Left renal pelvis (tissue), 4 donors: ENCODE measurements around the gene ZNF689. TPM values are rescaled to one million over a fixed set of nuclear protein-coding genes. Genes with fewer than 3 reads are reported as not detected.
A peak's percentile ranks its signal among the peaks of the same experiment; 100 is the strongest.

ENCODE experiments used
- DNase-seq, 4 donors: peaks; one replicate each; pipeline ENCODE4 v3.0.0-alpha.2; 2013; ENCODE audit warnings: low read depth in 4 of 4, low spot score in 3 of 4
- polyA plus RNA-seq, 4 donors: library from polyadenylated mRNA; unstranded; fragments of 120-200 nt; gene quantifications; one replicate each; pipeline ENCODE4 v1.2.1, GENCODE V29; 2013; ENCODE audit not compliant: insufficient read length in 4 of 4

Gene ZNF689
- polyA plus RNA-seq, 4 donors: 10.6 to 14.6 (median 13.2) TPM

- no peak for DNase-seq
Observed at GRCh38 chr16:30566531-30566930, 43.7 kb downstream of the ZNF689 start.

DNA sequence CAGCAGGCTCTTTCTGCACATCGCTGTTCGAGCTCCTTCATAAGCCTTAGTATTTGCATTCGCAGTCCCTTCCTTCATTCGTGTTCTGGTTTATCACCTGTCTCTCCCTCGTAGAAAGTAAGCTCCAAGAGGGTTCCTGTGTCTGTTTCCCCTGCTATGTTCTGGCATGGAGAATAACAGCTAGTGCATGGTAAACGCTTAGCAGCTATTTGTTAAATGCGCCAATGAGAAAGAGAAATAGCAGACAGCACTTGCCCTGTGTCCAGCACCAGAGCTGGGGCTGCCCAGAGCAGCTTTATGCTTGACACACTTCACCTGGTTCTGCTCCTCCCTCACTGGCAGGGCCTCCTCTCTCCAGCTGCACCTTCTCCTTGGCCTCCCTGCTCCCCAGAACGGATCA, 44.2 kb downstream of the ZNF689 start:
- DNase-seq: no peak

- no peak for DNase-seq
Observed at GRCh38 chr16:30565526-30565925, 44.7 kb downstream of the ZNF689 start.

- no peak for DNase-seq
Observed at GRCh38 chr16:30562021-30562420, 48.2 kb downstream of the ZNF689 start.

- no peak for DNase-seq
Observed at GRCh38 chr16:30561089-30561816, 48.9 kb downstream of the ZNF689 start.

- no peak for DNase-seq
Observed at GRCh38 chr16:30559690-30560089, 50.5 kb downstream of the ZNF689 start.

- no peak for DNase-seq
Observed at GRCh38 chr16:30558789-30559377, 51.3 kb downstream of the ZNF689 start.

- peak; percentile 86 to 96 (median 94) for DNase-seq
Observed at GRCh38 chr16:30557957-30558788, 52.0 kb downstream of the ZNF689 start, which contains the start of gene ZNF764. TSS of gene ZNF764 (minus strand) at chr16:30558374. CDS start at chr16:30558182, 192 bp downstream.

DNA sequence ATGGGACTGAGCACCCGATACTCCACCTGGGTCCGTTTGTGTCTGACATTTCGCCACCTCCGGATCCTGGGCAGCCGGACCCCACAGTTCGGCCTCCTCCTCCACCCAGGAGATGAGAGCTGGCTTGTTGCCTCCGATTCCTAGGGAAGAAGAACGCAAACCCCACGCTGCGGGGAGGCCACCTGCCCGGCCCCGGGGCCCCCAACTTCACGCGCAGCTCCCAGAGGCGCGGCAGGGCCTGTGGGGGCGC, 52.6 kb downstream of the ZNF689 start:
- DNase-seq: no peak

DNA sequence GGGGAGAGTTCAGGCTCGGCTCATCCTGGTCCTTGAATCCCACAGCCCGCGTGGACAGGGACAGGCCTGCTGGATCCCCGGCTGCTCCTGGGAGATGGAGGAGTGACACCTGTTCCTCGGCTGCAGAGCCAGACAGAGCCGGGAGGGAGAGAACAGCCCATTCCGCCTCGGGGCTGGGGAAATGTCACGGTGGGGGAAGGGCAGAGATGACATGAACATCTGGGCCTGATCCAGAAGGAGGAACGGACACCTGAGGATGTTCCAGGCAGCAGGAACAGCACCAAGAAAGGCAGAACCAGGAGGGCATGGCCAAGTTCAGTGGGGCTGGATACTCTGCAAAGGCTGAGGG, 54.1 kb downstream of the ZNF689 start:
- DNase-seq: no peak

DNA sequence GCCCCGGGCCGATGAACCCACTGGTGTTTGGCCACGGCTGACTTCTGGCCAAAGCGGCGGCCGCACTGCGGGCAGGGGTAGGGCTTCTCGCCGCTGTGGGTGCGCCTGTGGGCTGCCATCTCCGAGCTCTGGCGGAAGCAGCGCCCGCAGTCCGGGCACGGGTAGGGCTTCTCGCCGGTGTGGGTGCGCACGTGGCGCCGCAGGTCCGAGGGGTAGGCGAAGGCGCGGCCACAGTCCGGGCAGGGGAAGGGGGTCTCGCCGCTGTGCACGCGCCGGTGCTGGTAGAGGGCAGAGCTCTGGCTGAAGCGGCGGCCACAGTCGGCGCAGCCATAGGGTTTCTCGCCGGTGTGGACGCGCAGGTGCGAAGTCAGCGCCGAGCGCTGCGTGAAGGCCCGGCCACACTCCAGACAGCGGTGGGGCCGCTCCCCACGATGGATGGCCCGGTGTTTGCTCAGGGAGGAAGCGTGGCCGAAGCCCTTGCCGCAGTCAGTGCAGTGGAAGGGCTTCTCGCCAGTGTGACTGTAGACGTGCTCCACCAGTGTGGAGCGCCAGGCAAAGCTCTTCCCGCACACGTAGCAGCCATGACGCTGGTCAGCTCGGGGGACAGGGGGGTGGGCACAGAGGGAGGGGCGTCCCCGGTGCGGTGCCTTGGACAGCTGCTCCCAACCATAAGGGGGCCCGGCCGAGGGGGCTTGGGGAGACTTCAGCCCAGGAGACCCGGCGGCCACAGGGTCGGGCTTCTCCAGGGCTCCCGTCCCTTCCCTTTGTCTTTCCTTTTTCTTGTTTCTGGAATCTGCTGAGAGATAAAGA, 54.7 kb downstream of the ZNF689 start:
- no peak for DNase-seq

DNA sequence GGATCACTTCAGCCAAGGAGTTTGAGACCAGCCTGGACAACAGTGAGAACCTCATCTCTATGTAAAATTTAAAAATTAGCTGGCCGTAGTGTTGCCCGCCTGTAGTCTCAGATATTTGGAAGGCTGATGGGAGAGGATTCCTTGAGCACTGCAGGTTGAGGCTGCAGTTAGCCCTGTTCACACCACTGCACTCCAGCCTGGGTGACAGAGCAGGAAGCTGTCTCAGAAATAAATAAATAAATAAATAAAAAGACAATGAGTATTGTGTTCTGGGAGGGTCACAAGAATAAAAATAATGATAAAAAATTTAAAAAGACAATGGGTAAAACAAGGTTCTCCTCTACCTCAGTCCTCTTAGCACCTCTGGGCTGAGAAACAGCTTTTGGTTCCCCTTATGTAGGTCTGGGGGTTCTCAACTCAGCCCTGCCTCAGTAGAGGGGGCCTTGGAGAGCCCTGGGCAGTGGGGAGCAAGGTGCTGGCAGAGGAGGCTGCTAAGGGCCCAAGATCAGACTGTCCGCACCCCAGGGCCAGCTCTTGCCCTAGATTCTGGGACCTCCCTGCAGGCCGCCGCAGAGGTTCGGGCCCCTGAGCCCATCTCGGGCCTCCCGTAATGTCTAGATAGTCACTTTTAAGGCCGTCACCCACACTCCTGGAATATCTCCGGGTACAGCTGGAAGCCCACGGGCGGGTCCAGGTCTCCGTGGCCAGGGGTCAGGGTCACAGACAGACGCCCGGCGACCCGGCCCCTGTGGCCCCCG, 55.5 kb downstream of the ZNF689 start:
- DNase-seq: no peak

- no peak for DNase-seq
Observed at GRCh38 chr16:30553393-30553899, 56.7 kb downstream of the ZNF689 start.

DNA sequence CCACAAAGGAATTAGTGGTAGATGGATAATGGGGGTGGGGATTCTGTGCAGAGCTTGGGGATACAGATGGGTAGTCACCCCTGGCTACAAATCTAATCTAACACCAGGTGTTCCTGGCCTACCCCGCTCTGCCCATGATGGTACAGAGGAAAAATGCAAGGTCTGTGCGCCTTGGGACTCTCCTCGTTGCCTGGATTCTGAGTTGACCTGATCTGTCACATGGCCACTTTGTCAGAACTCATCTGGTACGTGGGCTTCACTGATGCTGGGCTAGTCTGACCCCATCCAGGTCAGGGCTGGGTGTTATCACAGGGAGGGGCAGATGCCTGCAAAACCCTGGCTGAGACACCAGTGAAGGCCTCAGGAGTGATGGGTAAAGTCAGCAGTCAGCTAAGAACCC, 57.2 kb downstream of the ZNF689 start:
- no peak for DNase-seq

Other genes with a start within 250 kb of the ZNF689 start
- gene TBC1D10B, start 239.9 kb downstream of the ZNF689 start, polyA plus RNA-seq: 10 to 100 TPM; 28.2 to 44.1 (median 34.2) TPM
- 1 to 10 TPM in 3 of 4 donors, not detected in 1; 1.2 to 1.4 (median 1.2) TPM for gene MYL11, start 235.6 kb downstream of the ZNF689 start, polyA plus RNA-seq
- 1 to 10 TPM; 1.3 to 4.0 (median 2.1) TPM for gene SEPTIN1, start 227.8 kb downstream of the ZNF689 start, polyA plus RNA-seq
- 10 to 100 TPM; 10.1 to 15.4 (median 13.1) TPM for gene ZNF48, start 215.0 kb downstream of the ZNF689 start, polyA plus RNA-seq
- 10 to 100 TPM in 1 of 4 donors, 1 to 10 TPM in 3; 4.6 to 10.0 (median 5.2) TPM for gene ZNF771, start 202.8 kb downstream of the ZNF689 start, polyA plus RNA-seq
- 10 to 100 TPM; 31.4 to 50.4 (median 41.3) TPM for gene DCTPP1, start 180.4 kb downstream of the ZNF689 start, polyA plus RNA-seq
- gene SEPHS2, start 164.5 kb downstream of the ZNF689 start, polyA plus RNA-seq: 10 to 100 TPM; 31.6 to 94.3 (median 89.1) TPM
- 1 to 10 TPM; 1.4 to 2.5 (median 2.1) TPM for gene ITGAL, start 137.6 kb downstream of the ZNF689 start, polyA plus RNA-seq
- 10 to 100 TPM; 36.0 to 69.0 (median 50.0) TPM for gene ZNF768, start 83.8 kb downstream of the ZNF689 start, polyA plus RNA-seq
- 10 to 100 TPM in 3 of 4 donors, 1 to 10 TPM in 1; 8.8 to 10.6 (median 10.5) TPM for gene ZNF747, start 75.5 kb downstream of the ZNF689 start, polyA plus RNA-seq
- 10 to 100 TPM; 10.2 to 15.4 (median 11.6) TPM for gene ZNF764, start 52.0 kb downstream of the ZNF689 start, polyA plus RNA-seq
- gene ZNF688, start 38.7 kb downstream of the ZNF689 start, polyA plus RNA-seq: 10 to 100 TPM; 10.5 to 17.5 (median 13.3) TPM
- gene ZNF785, start 24.7 kb downstream of the ZNF689 start, polyA plus RNA-seq: 10 to 100 TPM; 16.8 to 31.6 (median 19.6) TPM
- 10 to 100 TPM; 32.8 to 54.7 (median 44.2) TPM for gene PRR14, start 40.6 kb upstream of the ZNF689 start, polyA plus RNA-seq
- 10 to 100 TPM; 45.4 to 85.1 (median 52.8) TPM for gene FBRS, start 48.0 kb upstream of the ZNF689 start, polyA plus RNA-seq
- gene SRCAP, start 88.8 kb upstream of the ZNF689 start, polyA plus RNA-seq: 10 to 100 TPM; 27.7 to 44.9 (median 33.2) TPM
- 10 to 100 TPM; 19.4 to 44.5 (median 26.0) TPM for gene PHKG2, start 138.0 kb upstream of the ZNF689 start, polyA plus RNA-seq
- 10 to 100 TPM in 1 of 4 donors, 1 to 10 TPM in 3; 2.2 to 12.2 (median 8.5) TPM for gene CFAP119, start 151.7 kb upstream of the ZNF689 start, polyA plus RNA-seq
- gene RNF40, start 151.9 kb upstream of the ZNF689 start, polyA plus RNA-seq: 100 to 1,000 TPM; 108 to 129 (median 121) TPM
- 10 to 100 TPM; 20.2 to 27.7 (median 27.0) TPM for gene ZNF629, start 176.8 kb upstream of the ZNF689 start, polyA plus RNA-seq